AG04450 (cell line): ENCODE measurements around the gene SLITRK4. TPM values are rescaled to one million over a fixed set of nuclear protein-coding genes. Genes with fewer than 3 reads are reported as not detected.

Experiments used
- CTCF ChIA-PET: fragments of 300-600, 350-600 bp; formaldehyde crosslinking; extraction: SDS; loops from one replicate; lab custom pipeline; 2022; ENCODE audit warnings: antibody characterized with exemption, inconsistent platforms; lab: Charles Lee
- POLR2A ChIA-PET: fragments of 350-600 bp; formaldehyde crosslinking; extraction: SDS; loops from one replicate; lab custom pipeline; 2021; ENCODE audit warnings: antibody characterized with exemption, inconsistent platforms; lab: Yijun Ruan, JAX
- DNase-seq: peaks from one replicate; pipeline ENCODE4 v3.0.0-alpha.2; 2011; ENCODE audit warnings: low read depth, low spot score
- H3K27ac ChIP-seq: one replicate; pipeline ENCODE4 v1.5.1; 2012; ENCODE audit warnings: low read depth, low read length, control low read depth
- H3K27me3 ChIP-seq: one replicate; pipeline ENCODE4 v1.6.0; 2012; ENCODE audit warnings: low read length; ENCODE audit not compliant: control insufficient read depth, insufficient read depth
- H3K4me3 ChIP-seq: 2 replicates; pipeline ENCODE4 v1.5.1; 2011; ENCODE audit warnings: mild to moderate bottlenecking, low read depth, low read length, control low read depth
- H3K9me3 ChIP-seq: 2 replicates; pipeline ENCODE4 v1.5.1; 2012; ENCODE audit warnings: low read length; ENCODE audit not compliant: control insufficient read depth, insufficient read depth
- CTCF ChIP-seq: IDR thresholded peaks from 2 replicates; pipeline ENCODE4 v1.5.1; 2011; ENCODE audit warnings: low read depth, low read length, control low read depth, inconsistent platforms
- polyA minus RNA-seq: library from RNA; depleted of rRNA, polyadenylated mRNA; stranded (reverse); fragments of >200 nt; gene quantifications from 2 replicates; pipeline ENCODE4 v1.2.3, GENCODE V29; 2011; rRNA and poly(A)+ RNA removed
- polyA plus RNA-seq: library from polyadenylated mRNA; depleted of rRNA; stranded (reverse); fragments of >200 nt; gene quantifications from 2 replicates; pipeline ENCODE4 v1.2.3, GENCODE V29; 2011; rRNA removed

SLITRK4 gene, protein sequence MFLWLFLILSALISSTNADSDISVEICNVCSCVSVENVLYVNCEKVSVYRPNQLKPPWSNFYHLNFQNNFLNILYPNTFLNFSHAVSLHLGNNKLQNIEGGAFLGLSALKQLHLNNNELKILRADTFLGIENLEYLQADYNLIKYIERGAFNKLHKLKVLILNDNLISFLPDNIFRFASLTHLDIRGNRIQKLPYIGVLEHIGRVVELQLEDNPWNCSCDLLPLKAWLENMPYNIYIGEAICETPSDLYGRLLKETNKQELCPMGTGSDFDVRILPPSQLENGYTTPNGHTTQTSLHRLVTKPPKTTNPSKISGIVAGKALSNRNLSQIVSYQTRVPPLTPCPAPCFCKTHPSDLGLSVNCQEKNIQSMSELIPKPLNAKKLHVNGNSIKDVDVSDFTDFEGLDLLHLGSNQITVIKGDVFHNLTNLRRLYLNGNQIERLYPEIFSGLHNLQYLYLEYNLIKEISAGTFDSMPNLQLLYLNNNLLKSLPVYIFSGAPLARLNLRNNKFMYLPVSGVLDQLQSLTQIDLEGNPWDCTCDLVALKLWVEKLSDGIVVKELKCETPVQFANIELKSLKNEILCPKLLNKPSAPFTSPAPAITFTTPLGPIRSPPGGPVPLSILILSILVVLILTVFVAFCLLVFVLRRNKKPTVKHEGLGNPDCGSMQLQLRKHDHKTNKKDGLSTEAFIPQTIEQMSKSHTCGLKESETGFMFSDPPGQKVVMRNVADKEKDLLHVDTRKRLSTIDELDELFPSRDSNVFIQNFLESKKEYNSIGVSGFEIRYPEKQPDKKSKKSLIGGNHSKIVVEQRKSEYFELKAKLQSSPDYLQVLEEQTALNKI
- polyA plus RNA-seq, result not detected in 2 replicates
- not detected in 2 replicates for polyA minus RNA-seq

GRCh38 chrX:143635915-143636314 lies at the start of gene SLITRK4:
SLITRK4 (minus strand) TSS chrX:143636101; CDS start chrX:143631108, 4,993 bp downstream.
- no peak for TF ChIP-seq CTCF
- Histone ChIP-seq H3K27me3 (no peaks in the 10 kb centered on the region), H3K4me3 (no peak within 1 kb of the TSS), H3K27ac (no peak within 1 kb of the TSS), H3K9me3 (peaks cover 15% of the 10 kb centered on the region; the same call in 1 of the 2 replicates)
- DNase-seq, result no peak
- POLR2A ChIA-PET, result no interaction called here
- CTCF ChIA-PET, result no interaction called here

DNA sequence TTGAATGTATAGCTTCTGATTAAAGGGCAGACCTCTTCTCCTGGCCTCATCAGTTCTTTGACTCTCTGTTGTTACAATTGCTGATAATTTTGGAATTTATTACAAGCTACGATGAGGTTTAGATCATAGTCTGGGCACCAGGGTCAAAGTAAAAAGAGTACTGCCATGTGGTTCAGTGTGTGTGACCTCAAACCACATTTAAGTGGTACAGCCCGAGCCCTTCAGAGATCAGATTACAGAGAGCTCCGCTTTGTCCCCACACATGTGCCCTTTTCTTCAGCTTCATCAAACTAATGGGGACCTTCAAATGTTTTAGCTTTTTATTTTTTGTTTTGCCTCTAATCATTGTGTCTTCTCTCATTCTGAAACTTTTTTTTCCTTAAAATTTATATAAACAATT lies 47.6 kb upstream of the SLITRK4 start:
- Histone ChIP-seq H3K27ac (no peak overlapping the region), H3K27me3 (no peaks in the 10 kb centered on the region), H3K4me3 (no peak overlapping the region), H3K9me3 (no peaks in the 10 kb centered on the region)
- ChIA-PET CTCF (no interaction called here), POLR2A (no interaction called here)
- no peak for DNase-seq
- no peak for TF ChIP-seq CTCF

DNA sequence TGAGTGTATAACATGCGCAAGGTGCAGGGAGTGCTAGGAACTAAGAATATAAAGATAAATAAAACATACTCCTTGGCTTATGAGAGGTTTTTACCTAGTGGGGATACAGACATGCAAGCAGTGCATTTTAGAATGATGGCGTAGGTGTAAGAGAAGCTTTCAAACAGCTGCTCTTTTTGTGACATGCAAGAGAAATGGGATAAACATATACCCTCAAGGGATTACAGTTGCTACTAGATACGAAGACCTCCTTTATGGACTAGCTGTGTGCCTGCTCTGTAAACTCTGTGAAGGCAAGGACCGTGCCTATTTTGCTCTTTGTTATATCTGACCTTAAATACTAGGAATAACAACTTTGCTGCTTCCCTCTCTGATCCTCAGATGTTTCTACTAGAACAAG lies 39.0 kb upstream of the SLITRK4 start:
- POLR2A ChIA-PET, result no interaction called here
- H3K27me3 ChIP-seq, result no peaks in the 10 kb centered on the region
- no peak for TF ChIP-seq CTCF
- no peaks in the 10 kb centered on the region; the same call in 1 of the 2 replicates for H3K9me3 ChIP-seq
- H3K4me3 ChIP-seq, result no peak overlapping the region
- H3K27ac ChIP-seq, result no peak overlapping the region
- no peak for DNase-seq
- CTCF ChIA-PET, result no interaction called here

DNA sequence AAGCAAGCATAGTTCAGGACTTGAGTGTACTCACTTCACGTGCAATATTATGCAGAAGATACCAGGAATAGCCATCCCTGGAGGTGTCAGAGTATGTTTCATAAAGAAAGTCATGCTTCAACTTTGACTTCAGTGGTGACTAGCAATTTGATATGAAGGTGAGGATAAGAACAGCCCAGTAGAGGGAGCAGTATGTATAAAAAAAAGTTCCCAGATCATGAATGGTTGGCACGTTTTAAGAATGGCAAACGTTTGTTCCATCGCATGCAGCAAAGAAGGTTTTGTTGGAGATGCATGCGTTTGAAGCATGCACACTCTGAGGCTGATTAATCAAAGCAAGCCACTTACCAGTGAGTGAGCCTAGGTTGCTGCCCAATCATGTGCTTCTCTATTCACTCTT lies 33.5 kb upstream of the SLITRK4 start:
- POLR2A ChIA-PET, result no interaction called here
- Histone ChIP-seq H3K4me3 (no peak overlapping the region), H3K9me3 (no peaks in the 10 kb centered on the region; the same call in 1 of the 2 replicates), H3K27ac (no peak overlapping the region), H3K27me3 (no peaks in the 10 kb centered on the region)
- CTCF ChIA-PET, result no interaction called here
- no peak for DNase-seq
- no peak for TF ChIP-seq CTCF
